ENCODE measurements around the gene SNRNP200. TPM values are rescaled to one million over a fixed set of nuclear protein-coding genes. Genes with fewer than 3 reads are reported as not detected.
"Not testable (repeated sequence)": the region's sequence is repeated elsewhere in the genome, so short reads cannot be mapped to it uniquely, and the experiment has no call there.

SNRNP200 gene
- total and polyA plus RNA-seq, 2 experiments from 2014 or later = 85.3 to 96.4 TPM

GRCh38 chr2:96296925-96297324, 8.4 kb downstream of the SNRNP200 start:
- Histone ChIP-seq H3K9me3 (ENCODE audit: low read depth) (no peaks in the 10 kb centered on the region), H3K27ac (no peak overlapping the region), H3K4me1 (ENCODE audit: low read depth) (no peaks in the 10 kb centered on the region), H3K4me3 (no peak overlapping the region), H3K27me3 (no peaks in the 10 kb centered on the region), H3K36me3 (peaks cover 93% of the 10 kb centered on the region)
- DNase-seq (ENCODE audit: low read depth in 1 of 2, low spot score in 1 of 2) = no peak
- no peak for TF ChIP-seq CTCF (IDR thresholded peaks at IDR 0.05; ENCODE audit: low read depth, low read length)

GRCh38 chr2:96294271-96294670, 11.1 kb downstream of the SNRNP200 start:
- not testable (repeated sequence) for H3K27ac ChIP-seq; H3K27me3 ChIP-seq; DNase-seq (ENCODE audit: low read depth in 1 of 2, low spot score in 1 of 2); H3K9me3 ChIP-seq (ENCODE audit: low read depth); H3K4me3 ChIP-seq; H3K4me1 ChIP-seq (ENCODE audit: low read depth)
- peaks cover 95% of the 10 kb centered on the region for H3K36me3 ChIP-seq

GRCh38 chr2:96291751-96292150, 13.6 kb downstream of the SNRNP200 start:
- H3K4me1 ChIP-seq (ENCODE audit: low read depth) = no peaks in the 10 kb centered on the region
- peaks cover 86% of the 10 kb centered on the region for H3K36me3 ChIP-seq
- no peak overlapping the region for H3K4me3 ChIP-seq
- TF ChIP-seq CTCF (IDR thresholded peaks at IDR 0.05; ENCODE audit: low read depth, low read length) = no peak
- no peak overlapping the region for H3K27ac ChIP-seq
- H3K27me3 ChIP-seq = no peaks in the 10 kb centered on the region
- no peaks in the 10 kb centered on the region for H3K9me3 ChIP-seq (ENCODE audit: low read depth)
- DNase-seq (ENCODE audit: low read depth in 1 of 2, low spot score in 1 of 2) = no peak

GRCh38 chr2:96287273-96287856, 18.0 kb downstream of the SNRNP200 start:
- no peak overlapping the region for H3K4me3 ChIP-seq
- TF ChIP-seq CTCF (IDR thresholded peaks at IDR 0.05; ENCODE audit: low read depth, low read length) = no peak
- no peaks in the 10 kb centered on the region for H3K27me3 ChIP-seq
- H3K27ac ChIP-seq = no peak overlapping the region
- peaks cover 83% of the 10 kb centered on the region for H3K36me3 ChIP-seq
- DNase-seq (ENCODE audit: low read depth in 1 of 2, low spot score in 1 of 2) = no peak
- no peaks in the 10 kb centered on the region for H3K9me3 ChIP-seq (ENCODE audit: low read depth)
- H3K4me1 ChIP-seq (ENCODE audit: low read depth) = no peaks in the 10 kb centered on the region

GRCh38 chr2:96276787-96277499, 28.4 kb downstream of the SNRNP200 start:
- Histone ChIP-seq H3K36me3 (peaks cover 71% of the 10 kb centered on the region), H3K4me3 (no peak overlapping the region), H3K9me3 (ENCODE audit: low read depth) (no peaks in the 10 kb centered on the region), H3K27ac (no peak overlapping the region), H3K4me1 (ENCODE audit: low read depth) (no peaks in the 10 kb centered on the region), H3K27me3 (no peaks in the 10 kb centered on the region)
- no peak for DNase-seq (ENCODE audit: low read depth in 1 of 2, low spot score in 1 of 2)
- TF ChIP-seq CTCF (IDR thresholded peaks at IDR 0.05; ENCODE audit: low read depth, low read length) = no peak

- H3K9me3 ChIP-seq (ENCODE audit: low read depth) = no peaks in the 10 kb centered on the region
- no peak for TF ChIP-seq CTCF (IDR thresholded peaks at IDR 0.05; ENCODE audit: low read depth, low read length)
- H3K4me3 ChIP-seq = no peak overlapping the region
- H3K36me3 ChIP-seq = peaks cover 64% of the 10 kb centered on the region
- H3K4me1 ChIP-seq (ENCODE audit: low read depth) = no peaks in the 10 kb centered on the region
- H3K27me3 ChIP-seq = no peaks in the 10 kb centered on the region
- no peak for DNase-seq (ENCODE audit: low read depth in 1 of 2, low spot score in 1 of 2)
- H3K27ac ChIP-seq = peak overlapping the region; percentile 70
These were observed 30.8 kb downstream of the SNRNP200 start for GRCh38 chr2:96274355-96275056.

All from cardiac muscle cell (in vitro differentiated cells and primary cell).